ENCODE data around the gene CERS1. TPM values are rescaled to one million over a fixed set of nuclear protein-coding genes. Genes with fewer than 3 reads are reported as not detected.
"Not testable (repeated sequence)": the region's sequence is repeated elsewhere in the genome, so short reads cannot be mapped to it uniquely, and the experiment has no call there.

The CERS1 gene
- polyA plus RNA-seq, 1 experiment: 1.8 TPM

GRCh38 chr19:18919086-18919899 lies 23.3 kb upstream of the CERS1 start, which contains the start of the genes COPE and DDX49:
COPE (minus strand) TSS chr19:18919387; CDS start chr19:18919348, 39 bp downstream.
DDX49 (plus strand) TSS chr19:18919715; CDS start chr19:18919742, 27 bp downstream.
- ChIA-PET POLR2A (interaction anchor here (0.6 to 1.9 kb wide), 16 partner anchors 10 to 638 kb away, joined by 3 to 15 read pairs (median 5); partner anchors contain the start of genes CERS1, JUND and UBA52), CTCF (interaction anchor here (0.7 to 1.5 kb wide), 3 partner anchors 24 to 255 kb away, joined by 3 to 10 read pairs (median 3); no protein-coding TSS in a partner anchor)
- Histone ChIP-seq H3K27me3 (ENCODE audit: control insufficient read depth, insufficient read depth, low read length) (no peaks in the 10 kb centered on the region), H3K27ac (ENCODE audit: low read depth, low read length) (peak within 1 kb of the TSS; percentile 93), H3K9me3 (ENCODE audit: control insufficient read depth, insufficient read depth, low read length) (no peaks in the 10 kb centered on the region; the same call in 1 of the 2 replicates), H3K4me3 (ENCODE audit: low read depth, low read length) (peak within 1 kb of the TSS; percentile 100)
- DNase-seq (ENCODE audit: low read depth, low spot score): peak; percentile 99
- TF ChIP-seq, protein P1, sequence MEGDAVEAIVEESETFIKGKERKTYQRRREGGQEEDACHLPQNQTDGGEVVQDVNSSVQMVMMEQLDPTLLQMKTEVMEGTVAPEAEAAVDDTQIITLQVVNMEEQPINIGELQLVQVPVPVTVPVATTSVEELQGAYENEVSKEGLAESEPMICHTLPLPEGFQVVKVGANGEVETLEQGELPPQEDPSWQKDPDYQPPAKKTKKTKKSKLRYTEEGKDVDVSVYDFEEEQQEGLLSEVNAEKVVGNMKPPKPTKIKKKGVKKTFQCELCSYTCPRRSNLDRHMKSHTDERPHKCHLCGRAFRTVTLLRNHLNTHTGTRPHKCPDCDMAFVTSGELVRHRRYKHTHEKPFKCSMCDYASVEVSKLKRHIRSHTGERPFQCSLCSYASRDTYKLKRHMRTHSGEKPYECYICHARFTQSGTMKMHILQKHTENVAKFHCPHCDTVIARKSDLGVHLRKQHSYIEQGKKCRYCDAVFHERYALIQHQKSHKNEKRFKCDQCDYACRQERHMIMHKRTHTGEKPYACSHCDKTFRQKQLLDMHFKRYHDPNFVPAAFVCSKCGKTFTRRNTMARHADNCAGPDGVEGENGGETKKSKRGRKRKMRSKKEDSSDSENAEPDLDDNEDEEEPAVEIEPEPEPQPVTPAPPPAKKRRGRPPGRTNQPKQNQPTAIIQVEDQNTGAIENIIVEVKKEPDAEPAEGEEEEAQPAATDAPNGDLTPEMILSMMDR (IDR thresholded peaks at IDR 0.05; ENCODE audit: low read depth, low read length): no peak

- DNase-seq (ENCODE audit: low read depth, low spot score); H3K4me3 ChIP-seq (ENCODE audit: low read depth, low read length); H3K9me3 ChIP-seq (ENCODE audit: control insufficient read depth, insufficient read depth, low read length); H3K27me3 ChIP-seq (ENCODE audit: control insufficient read depth, insufficient read depth, low read length); CTCF ChIA-PET; H3K27ac ChIP-seq (ENCODE audit: low read depth, low read length): not testable (repeated sequence)
- POLR2A ChIA-PET: interaction anchor here (1.0 to 1.1 kb wide), 2 partner anchors 11 to 328 kb away, joined by 3 to 7 read pairs; no protein-coding TSS in a partner anchor
Measured at GRCh38 chr19:18917593-18917992, 21.6 kb upstream of the CERS1 start.

GRCh38 chr19:18915639-18916038 lies 19.7 kb upstream of the CERS1 start:
- no peak for DNase-seq (ENCODE audit: low read depth, low spot score)
- H3K4me3 ChIP-seq (ENCODE audit: low read depth, low read length): no peak overlapping the region
- H3K9me3 ChIP-seq (ENCODE audit: control insufficient read depth, insufficient read depth, low read length): no peaks in the 10 kb centered on the region; the same call in 1 of the 2 replicates
- CTCF ChIA-PET: interaction anchor here (0.5 to 0.7 kb wide), 2 partner anchors 128 to 344 kb away, joined by 3 to 4 read pairs; partner anchors contain the start of gene UBA52
- H3K27me3 ChIP-seq (ENCODE audit: control insufficient read depth, insufficient read depth, low read length): no peaks in the 10 kb centered on the region
- TF ChIP-seq, protein P1 (IDR thresholded peaks at IDR 0.05; ENCODE audit: low read depth, low read length): peak; percentile 33
- no peak overlapping the region for H3K27ac ChIP-seq (ENCODE audit: low read depth, low read length)
- POLR2A ChIA-PET: interaction anchor here (0.7 kb wide), 1 partner anchor 79 kb away, joined by 3 read pairs; no protein-coding TSS in a partner anchor

DNA sequence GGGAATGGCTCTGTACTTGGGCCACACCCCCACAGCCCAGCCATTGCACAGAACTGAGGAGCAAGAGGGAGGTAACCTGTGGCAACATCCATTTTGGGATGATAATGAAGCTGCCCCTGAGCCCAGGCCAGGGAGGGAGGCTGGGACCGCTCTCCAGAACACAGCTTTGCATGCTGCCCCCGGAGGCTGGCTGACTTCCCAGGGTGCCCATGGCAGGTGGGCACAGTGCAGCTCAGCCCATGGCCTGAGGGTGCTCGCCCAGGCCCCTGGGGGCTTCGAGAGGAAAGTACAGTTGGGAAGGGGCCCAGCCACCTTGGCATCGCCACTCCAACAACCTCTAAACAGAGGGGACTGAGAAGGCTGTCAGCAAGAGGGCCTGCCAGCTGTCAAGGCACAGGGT lies 17.5 kb upstream of the CERS1 start:
- ChIA-PET CTCF (interaction anchor here (0.6 to 0.7 kb wide), 2 partner anchors 23 to 66 kb away, joined by 3 read pairs; no protein-coding TSS in a partner anchor), POLR2A (no interaction called here)
- DNase-seq (ENCODE audit: low read depth, low spot score): no peak
- Histone ChIP-seq H3K9me3 (ENCODE audit: control insufficient read depth, insufficient read depth, low read length) (no peaks in the 10 kb centered on the region; the same call in 1 of the 2 replicates), H3K27me3 (ENCODE audit: control insufficient read depth, insufficient read depth, low read length) (no peaks in the 10 kb centered on the region), H3K27ac (ENCODE audit: low read depth, low read length) (no peak overlapping the region), H3K4me3 (ENCODE audit: low read depth, low read length) (no peak overlapping the region)
- TF ChIP-seq, protein P1 (IDR thresholded peaks at IDR 0.05; ENCODE audit: low read depth, low read length): no peak

- Histone ChIP-seq H3K9me3 (ENCODE audit: control insufficient read depth, insufficient read depth, low read length) (no peaks in the 10 kb centered on the region; the same call in 1 of the 2 replicates), H3K27ac (ENCODE audit: low read depth, low read length) (no peak overlapping the region), H3K27me3 (ENCODE audit: control insufficient read depth, insufficient read depth, low read length) (no peaks in the 10 kb centered on the region), H3K4me3 (ENCODE audit: low read depth, low read length) (no peak overlapping the region)
- TF ChIP-seq, protein P1 (IDR thresholded peaks at IDR 0.05; ENCODE audit: low read depth, low read length): no peak
- no peak for DNase-seq (ENCODE audit: low read depth, low spot score)
- CTCF ChIA-PET: interaction anchor here (0.6 kb wide), 1 partner anchor 22 kb away, joined by 3 read pairs; no protein-coding TSS in a partner anchor
- POLR2A ChIA-PET: no interaction called here
Measured at GRCh38 chr19:18912933-18913332, 17.0 kb upstream of the CERS1 start.

Measured in AG04450 (cell line).